Smooth muscle cell (in vitro differentiated cells): ENCODE data around the gene CBX1. TPM values are rescaled to one million over a fixed set of nuclear protein-coding genes. Genes with fewer than 3 reads are reported as not detected.

ENCODE experiments used
- DNase-seq: peaks from one replicate; lab custom pipeline; 2025; ENCODE audit not compliant: unreplicated experiment; lab: John Stamatoyannopoulos, UW
- H2AFZ ChIP-seq: fragments of 200-600 bp; sonication (generic); 2 replicates; pipeline ENCODE4 v1.6.0; 2016; ENCODE audit warnings: antibody characterized with exemption, low read depth, mild to moderate bottlenecking
- H3F3A ChIP-seq: fragments of 200-600 bp; sonication (generic); 2 replicates; pipeline ENCODE4 v1.6.0; 2017; ENCODE audit warnings: antibody characterized with exemption, low read depth
- H3K27ac ChIP-seq: fragments of 200-600 bp; sonication (generic); 2 replicates; pipeline ENCODE4 v1.5.1; 2016; ENCODE audit warnings: low read depth, mild to moderate bottlenecking
- H3K27me3 ChIP-seq: fragments of 200-600 bp; sonication (generic); 2 replicates; pipeline ENCODE4 v1.6.1; 2016; ENCODE audit warnings: low read depth, mild to moderate bottlenecking
- H3K36me3 ChIP-seq: fragments of 200-600 bp; sonication (generic); 2 replicates; pipeline ENCODE4 v1.5.1; 2016; ENCODE audit warnings: low read depth
- H3K4me1 ChIP-seq: fragments of 200-600 bp; sonication (generic); 2 replicates; pipeline ENCODE4 v1.5.1; 2016; ENCODE audit warnings: low read depth
- H3K4me2 ChIP-seq: fragments of 200-600 bp; sonication (generic); 2 replicates; pipeline ENCODE4 v1.6.0; 2016; ENCODE audit warnings: mild to moderate bottlenecking
- H3K4me3 ChIP-seq: fragments of 200-600 bp; sonication (generic); 2 replicates; pipeline ENCODE4 v1.5.1; 2016; ENCODE audit warnings: mild to moderate bottlenecking
- H3K79me2 ChIP-seq: fragments of 200-600 bp; sonication (generic); 2 replicates; pipeline ENCODE4 v1.6.0; 2016; ENCODE audit warnings: low read depth, mild to moderate bottlenecking
- H3K9ac ChIP-seq: fragments of 200-600 bp; sonication (generic); 2 replicates; pipeline ENCODE4 v1.6.0; 2016; ENCODE audit warnings: low read depth
- H3K9me3 ChIP-seq: fragments of 200-600 bp; sonication (generic); replicated peaks from 2 replicates; pipeline ENCODE4 v1.5.1; 2016; ENCODE audit warnings: low read depth
- H4K20me1 ChIP-seq: fragments of 200-600 bp; sonication (generic); 2 replicates; pipeline ENCODE4 v1.6.0; 2016; ENCODE audit warnings: low read depth
- WGBS: methylation state at CpG from one replicate; pipeline ENCODE4 v1.1.7; 2016; ENCODE audit warnings: low lambda C conversion rate; 5-methylcytosine and 5-hydroxymethylcytosine counted together
- polyA plus RNA-seq: library from polyadenylated mRNA; unstranded; fragments of >200 nt; fragmentation: Nextera tagmentation; extraction: Ambion mirVana; gene quantifications from 2 replicates; pipeline ENCODE4 v1.2.1, GENCODE V29; 2016
- total RNA-seq: library from RNA; depleted of rRNA; stranded (reverse); fragments of >200 nt; gene quantifications from 2 replicates; pipeline ENCODE4 v1.2.3, GENCODE V29; 2014
- TF ChIP-seq, protein P1 (sequence below): fragments of 200-600 bp; sonication (generic); IDR thresholded peaks from 2 replicates; pipeline ENCODE4 v1.5.1; 2017; ENCODE audit warnings: borderline replicate concordance, mild to moderate bottlenecking, antibody characterized with exemption; ENCODE audit not compliant: insufficient read depth, poor library complexity, severe bottlenecking

CBX1 gene
- total and polyA plus RNA-seq, 2 experiments from 2014 or later, result 32.7 to 63.4 TPM

DNA sequence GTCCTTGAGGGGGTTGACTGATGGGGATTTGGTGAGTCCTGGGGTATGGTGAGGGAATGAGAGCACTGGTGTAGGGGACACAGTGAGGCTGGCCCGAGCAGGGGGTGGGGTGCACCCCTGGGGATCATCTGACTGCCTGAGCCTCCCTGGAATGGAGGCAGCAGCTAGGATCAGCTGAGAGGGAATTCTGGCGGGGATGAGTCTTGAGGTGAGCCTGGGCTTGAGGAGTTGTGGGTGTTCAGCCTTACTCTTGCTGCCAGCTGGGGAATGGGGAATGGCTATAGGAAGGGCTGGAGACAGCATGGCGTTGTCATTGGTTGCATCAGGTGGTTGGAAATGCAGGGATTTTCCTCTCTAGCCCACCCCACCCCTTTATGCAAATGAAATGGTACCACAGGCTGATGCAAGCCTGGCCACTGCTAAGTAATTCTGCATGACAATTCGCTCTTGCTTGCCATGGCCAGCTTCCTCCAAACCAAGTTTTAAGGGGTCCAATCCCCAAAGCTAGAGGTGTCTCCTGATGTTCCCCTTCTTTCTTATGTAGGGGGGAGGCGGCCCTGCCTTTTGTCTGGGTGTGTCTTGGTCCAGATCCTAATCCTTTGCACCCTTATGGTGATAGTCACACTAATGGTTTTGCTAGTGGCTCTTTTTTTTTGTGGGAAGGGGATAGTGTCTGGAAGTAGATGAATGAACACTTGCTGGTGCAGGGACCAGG lies 45.6 kb downstream of the CBX1 start:
- H3K36me3 ChIP-seq, result no peaks in the 10 kb centered on the region
- DNase-seq, result peak; percentile 14
- H3K4me1 ChIP-seq, result peaks cover 31% of the 10 kb centered on the region
- peak overlapping the region; percentile 72 for H3K9ac ChIP-seq
- peaks cover 69% of the 10 kb centered on the region for H3K79me2 ChIP-seq
- H4K20me1 ChIP-seq, result peaks cover 79% of the 10 kb centered on the region
- no peaks in the 10 kb centered on the region for H3K9me3 ChIP-seq
- H3K4me3 ChIP-seq, result no peak overlapping the region
- H3F3A ChIP-seq, result peaks cover 30% of the 10 kb centered on the region
- peak overlapping the region; percentile 85 for H3K4me2 ChIP-seq
- WGBS, result 40% methylated on average over 5 of the region's 5 CpGs
- no peaks in the 10 kb centered on the region for H3K27me3 ChIP-seq
- TF ChIP-seq, protein P1, sequence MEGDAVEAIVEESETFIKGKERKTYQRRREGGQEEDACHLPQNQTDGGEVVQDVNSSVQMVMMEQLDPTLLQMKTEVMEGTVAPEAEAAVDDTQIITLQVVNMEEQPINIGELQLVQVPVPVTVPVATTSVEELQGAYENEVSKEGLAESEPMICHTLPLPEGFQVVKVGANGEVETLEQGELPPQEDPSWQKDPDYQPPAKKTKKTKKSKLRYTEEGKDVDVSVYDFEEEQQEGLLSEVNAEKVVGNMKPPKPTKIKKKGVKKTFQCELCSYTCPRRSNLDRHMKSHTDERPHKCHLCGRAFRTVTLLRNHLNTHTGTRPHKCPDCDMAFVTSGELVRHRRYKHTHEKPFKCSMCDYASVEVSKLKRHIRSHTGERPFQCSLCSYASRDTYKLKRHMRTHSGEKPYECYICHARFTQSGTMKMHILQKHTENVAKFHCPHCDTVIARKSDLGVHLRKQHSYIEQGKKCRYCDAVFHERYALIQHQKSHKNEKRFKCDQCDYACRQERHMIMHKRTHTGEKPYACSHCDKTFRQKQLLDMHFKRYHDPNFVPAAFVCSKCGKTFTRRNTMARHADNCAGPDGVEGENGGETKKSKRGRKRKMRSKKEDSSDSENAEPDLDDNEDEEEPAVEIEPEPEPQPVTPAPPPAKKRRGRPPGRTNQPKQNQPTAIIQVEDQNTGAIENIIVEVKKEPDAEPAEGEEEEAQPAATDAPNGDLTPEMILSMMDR, result no peak
- peak overlapping the region; percentile 94 for H3K27ac ChIP-seq
- no peak overlapping the region for H2AFZ ChIP-seq

DNA sequence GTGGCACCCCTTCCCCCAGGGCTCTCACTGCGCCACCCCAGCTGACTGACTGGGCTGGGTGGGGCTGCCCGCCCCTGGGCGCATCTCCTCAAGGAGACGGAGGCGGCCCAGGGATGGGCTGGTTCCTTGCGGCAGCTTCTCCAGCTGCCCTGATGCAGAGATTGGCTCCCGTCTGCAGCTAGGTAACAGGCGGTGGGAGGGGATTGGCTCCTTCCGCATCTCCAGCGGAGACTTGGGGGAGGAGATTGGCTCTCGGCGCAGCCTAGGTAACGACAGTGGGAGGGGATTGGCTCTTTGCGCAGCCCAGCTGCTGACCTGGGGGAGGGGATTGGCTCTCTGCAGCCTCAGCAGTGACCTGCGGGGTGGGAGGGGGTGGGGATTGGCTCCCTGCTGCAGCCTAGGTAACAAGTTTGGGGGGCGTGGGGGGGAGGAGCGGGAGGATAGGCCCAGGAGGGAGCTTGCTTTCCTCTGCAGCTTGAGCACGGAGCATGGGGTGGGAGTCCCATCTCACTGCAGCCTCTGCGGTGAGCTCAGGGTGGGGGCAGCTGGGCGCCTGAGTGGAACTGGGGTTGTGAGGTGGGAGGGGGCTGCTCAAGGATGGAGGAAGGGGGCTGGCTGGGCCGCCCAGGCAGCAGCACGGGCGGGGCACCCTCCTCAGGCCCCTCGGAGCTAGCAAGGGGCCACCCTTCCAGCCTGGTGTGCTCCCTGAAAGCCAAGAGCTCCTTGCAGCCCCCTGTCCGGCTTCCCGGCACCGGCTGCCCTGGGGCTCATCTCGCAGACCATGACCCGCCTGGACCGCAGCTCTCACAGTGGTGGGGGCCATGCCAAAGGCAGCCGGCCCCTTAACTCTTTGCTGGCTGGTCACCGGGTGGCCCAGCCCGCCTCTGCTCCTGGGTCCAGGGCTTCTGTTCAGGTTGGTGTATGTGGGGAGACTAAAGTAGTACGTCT lies 46.8 kb downstream of the CBX1 start:
- TF ChIP-seq, protein P1, result no peak
- H3K36me3 ChIP-seq, result no peaks in the 10 kb centered on the region
- H3K79me2 ChIP-seq, result peaks cover 69% of the 10 kb centered on the region
- DNase-seq, result peak; percentile 41
- peak overlapping the region; percentile 94 for H3K27ac ChIP-seq
- H3K9ac ChIP-seq, result peak overlapping the region; percentile 44
- WGBS, result 9% methylated on average over 27 of the region's 34 CpGs
- H2AFZ ChIP-seq, result no peak overlapping the region
- H3K4me3 ChIP-seq, result peak overlapping the region; percentile 40
- H4K20me1 ChIP-seq, result peaks cover 74% of the 10 kb centered on the region
- H3K4me1 ChIP-seq, result peaks cover 40% of the 10 kb centered on the region
- peak overlapping the region; percentile 85 for H3K4me2 ChIP-seq
- H3F3A ChIP-seq, result peaks cover 37% of the 10 kb centered on the region
- no peaks in the 10 kb centered on the region for H3K27me3 ChIP-seq
- H3K9me3 ChIP-seq, result no peaks in the 10 kb centered on the region

DNA sequence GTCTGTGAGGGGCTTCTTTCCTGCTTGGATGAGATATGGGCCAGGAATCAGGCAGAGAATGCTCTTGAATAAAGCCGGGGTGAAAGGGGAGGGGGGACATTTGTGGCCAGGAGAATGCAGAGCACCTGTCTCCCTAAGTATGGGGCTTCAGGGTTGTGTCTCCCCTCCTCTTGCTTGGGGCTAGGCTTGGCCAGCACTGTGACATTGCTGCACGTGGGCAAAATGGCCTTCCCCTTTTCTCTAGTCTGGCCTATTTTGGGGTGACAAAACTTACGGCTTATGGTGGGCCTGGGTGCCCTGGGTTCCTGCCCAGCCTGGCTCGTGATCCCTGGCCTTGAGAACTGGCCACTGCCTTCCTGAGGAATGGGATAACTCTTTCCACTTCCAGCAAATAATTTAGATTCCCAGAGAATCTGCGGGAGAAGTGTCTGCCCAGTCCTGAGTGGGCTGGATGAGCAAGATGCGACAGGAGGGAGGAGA lies 47.5 kb downstream of the CBX1 start:
- peak overlapping the region; percentile 94 for H3K27ac ChIP-seq
- H3K79me2 ChIP-seq, result peaks cover 71% of the 10 kb centered on the region
- no peaks in the 10 kb centered on the region for H3K27me3 ChIP-seq
- no peaks in the 10 kb centered on the region for H3K36me3 ChIP-seq
- H3K9me3 ChIP-seq, result no peaks in the 10 kb centered on the region
- TF ChIP-seq, protein P1, result no peak
- H3K4me3 ChIP-seq, result no peak overlapping the region
- peaks cover 44% of the 10 kb centered on the region for H3K4me1 ChIP-seq
- peak overlapping the region; percentile 85 for H3K4me2 ChIP-seq
- peak overlapping the region; percentile 90 for H3K9ac ChIP-seq
- 37% methylated on average over 6 of the region's 6 CpGs for WGBS
- peaks cover 43% of the 10 kb centered on the region for H3F3A ChIP-seq
- peaks cover 70% of the 10 kb centered on the region for H4K20me1 ChIP-seq
- no peak for DNase-seq
- H2AFZ ChIP-seq, result no peak overlapping the region
